PFSK-1 (cell line): ENCODE measurements around the gene LIN28B.

ENCODE experiments used
- FOXP2 ChIP-seq: optimal IDR thresholded peaks from 2 replicates; pipeline ENCODE3; 2011; ENCODE audit warnings: borderline replicate concordance, control low read depth, inconsistent platforms; ENCODE audit not compliant: insufficient read depth; ENCODE audit errors: extremely low read length, extremely low read depth
- POLR2AphosphoS5 ChIP-seq: IDR thresholded peaks from 2 replicates; pipeline ENCODE4 v1.6.1; 2012; ENCODE audit warnings: low read depth, mild to moderate bottlenecking, control low read depth, low read length, moderate library complexity
- SIN3A ChIP-seq: IDR thresholded peaks from 2 replicates; pipeline ENCODE4 v1.6.1; 2012; ENCODE audit warnings: mild to moderate bottlenecking, low read length, moderate library complexity, borderline replicate concordance; ENCODE audit not compliant: insufficient read depth
- TAF1 ChIP-seq: IDR thresholded peaks from 2 replicates; pipeline ENCODE4 v1.6.1; 2012; ENCODE audit warnings: low read length, control low read depth, borderline replicate concordance; ENCODE audit not compliant: insufficient read depth
- TF ChIP-seq, protein P1 (sequence below), 2 experiments: IDR thresholded peaks; 2 replicates each; pipeline versions ENCODE4 v1.6.1 to v1.8.0; 2011 to 2012; ENCODE audit warnings: low read depth in 2 of 2, low read length in 2 of 2, control low read depth in 1 of 2, inconsistent platforms in 1 of 2, mild to moderate bottlenecking in 1 of 2, moderate library complexity in 1 of 2; ENCODE audit not compliant: insufficient read depth in 1 of 2

Gene LIN28B

DNA sequence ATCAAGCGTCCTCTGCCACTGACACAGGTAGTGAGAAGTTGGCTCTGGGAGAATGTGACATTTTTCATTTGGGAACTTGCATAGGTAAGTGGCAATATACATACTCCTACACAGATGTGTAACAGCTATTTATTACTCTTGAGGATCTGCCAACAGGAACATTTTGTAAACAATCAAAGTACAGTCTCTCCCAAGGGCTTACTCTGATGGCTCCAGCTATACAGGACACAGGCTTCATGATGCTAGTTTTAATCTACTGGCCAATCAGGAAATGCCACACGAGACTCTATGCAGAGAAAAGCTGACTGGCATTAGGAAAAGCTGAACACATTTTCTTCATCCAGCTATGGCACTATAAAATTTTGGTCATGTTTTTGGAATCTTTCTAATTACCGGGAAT is 165.1 kb downstream of the LIN28B start:
- TF ChIP-seq POLR2AphosphoS5 (no peak), FOXP2 (no peak), SIN3A (no peak), TAF1 (no peak)
- TF ChIP-seq, protein P1, sequence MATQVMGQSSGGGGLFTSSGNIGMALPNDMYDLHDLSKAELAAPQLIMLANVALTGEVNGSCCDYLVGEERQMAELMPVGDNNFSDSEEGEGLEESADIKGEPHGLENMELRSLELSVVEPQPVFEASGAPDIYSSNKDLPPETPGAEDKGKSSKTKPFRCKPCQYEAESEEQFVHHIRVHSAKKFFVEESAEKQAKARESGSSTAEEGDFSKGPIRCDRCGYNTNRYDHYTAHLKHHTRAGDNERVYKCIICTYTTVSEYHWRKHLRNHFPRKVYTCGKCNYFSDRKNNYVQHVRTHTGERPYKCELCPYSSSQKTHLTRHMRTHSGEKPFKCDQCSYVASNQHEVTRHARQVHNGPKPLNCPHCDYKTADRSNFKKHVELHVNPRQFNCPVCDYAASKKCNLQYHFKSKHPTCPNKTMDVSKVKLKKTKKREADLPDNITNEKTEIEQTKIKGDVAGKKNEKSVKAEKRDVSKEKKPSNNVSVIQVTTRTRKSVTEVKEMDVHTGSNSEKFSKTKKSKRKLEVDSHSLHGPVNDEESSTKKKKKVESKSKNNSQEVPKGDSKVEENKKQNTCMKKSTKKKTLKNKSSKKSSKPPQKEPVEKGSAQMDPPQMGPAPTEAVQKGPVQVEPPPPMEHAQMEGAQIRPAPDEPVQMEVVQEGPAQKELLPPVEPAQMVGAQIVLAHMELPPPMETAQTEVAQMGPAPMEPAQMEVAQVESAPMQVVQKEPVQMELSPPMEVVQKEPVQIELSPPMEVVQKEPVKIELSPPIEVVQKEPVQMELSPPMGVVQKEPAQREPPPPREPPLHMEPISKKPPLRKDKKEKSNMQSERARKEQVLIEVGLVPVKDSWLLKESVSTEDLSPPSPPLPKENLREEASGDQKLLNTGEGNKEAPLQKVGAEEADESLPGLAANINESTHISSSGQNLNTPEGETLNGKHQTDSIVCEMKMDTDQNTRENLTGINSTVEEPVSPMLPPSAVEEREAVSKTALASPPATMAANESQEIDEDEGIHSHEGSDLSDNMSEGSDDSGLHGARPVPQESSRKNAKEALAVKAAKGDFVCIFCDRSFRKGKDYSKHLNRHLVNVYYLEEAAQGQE (IDR thresholded peaks at IDR 0.05; ENCODE audit: insufficient read depth in 1 of 2, low read depth in 2 of 2, low read length in 2 of 2) = no peak

DNA sequence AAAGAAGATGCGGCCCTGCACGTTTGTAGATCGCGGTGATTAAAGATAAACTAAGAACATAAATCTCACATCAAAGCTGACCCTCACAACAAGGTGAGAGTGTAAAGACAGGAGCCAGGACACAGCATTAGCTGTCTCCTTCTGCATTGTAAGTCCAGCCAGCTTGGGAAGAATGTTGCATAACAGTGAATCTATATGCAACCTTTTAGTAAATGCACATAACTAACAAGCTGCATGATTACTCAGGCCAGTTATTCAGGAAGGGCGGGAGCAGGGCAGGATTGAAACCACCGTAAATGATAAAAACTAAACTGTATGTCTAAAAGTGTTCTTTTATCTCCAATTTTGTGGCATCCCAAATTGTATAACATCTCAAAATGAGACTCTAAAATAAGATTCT is 165.8 kb downstream of the LIN28B start:
- TF ChIP-seq FOXP2 (no peak), SIN3A (no peak), POLR2AphosphoS5 (no peak), TAF1 (no peak)
- TF ChIP-seq, protein P1 (IDR thresholded peaks at IDR 0.05; ENCODE audit: insufficient read depth in 1 of 2, low read depth in 2 of 2, low read length in 2 of 2) = no peak
